Measurements from ENCODE around the gene GFAP. TPM values are rescaled to one million over a fixed set of nuclear protein-coding genes. Genes with fewer than 3 reads are reported as not detected.

GFAP gene
- total RNA-seq = not detected

GRCh38 chr17:44915321-44915726, at the start of gene GFAP:
TSS of gene GFAP (minus strand) at chr17:44915500. CDS start at chr17:44915486, 14 bp downstream.
- 61% methylated on average over 4 of the region's 17 CpGs; no CpG with 5 or more reads in 1 of the 2 donors for WGBS, 2 donors
- peaks cover 28 to 53% (median 33%) of the 10 kb centered on the region in 3 donors for H3K4me1 ChIP-seq
- H3K4me3 ChIP-seq = no peak within 1 kb of the TSS
- H3K27me3 ChIP-seq = peaks cover 0 to 34% (median 0%) of the 10 kb centered on the region in 4 donors
- no peaks in the 10 kb centered on the region for H3K9me3 ChIP-seq
- intact Hi-C loops (cut with DNase I) = no loop called here
- no peaks in the 10 kb centered on the region for H3K36me3 ChIP-seq
- peak within 1 kb of the TSS in 3 of 4 donors; percentile 58 to 77 (median 64) for H3K27ac ChIP-seq
- DNase-seq = no peak
- TF ChIP-seq CTCF (IDR thresholded peaks at IDR 0.05) (no peak), POLR2A (IDR thresholded peaks at IDR 0.05) (no peak)

- WGBS, 2 donors = 80% methylated on average over 5 to 6 of the region's 7 CpGs
- Histone ChIP-seq H3K36me3 (no peaks in the 10 kb centered on the region), H3K9me3 (no peaks in the 10 kb centered on the region), H3K27me3 (peaks cover 3 to 93% (median 14%) of the 10 kb centered on the region in 4 donors), H3K27ac (no peak overlapping the region), H3K4me3 (no peak overlapping the region), H3K4me1 (peaks cover 10 to 22% (median 11%) of the 10 kb centered on the region in 3 donors)
- DNase-seq = no peak
- TF ChIP-seq POLR2A (IDR thresholded peaks at IDR 0.05) (no peak), CTCF (IDR thresholded peaks at IDR 0.05) (no peak)
- intact Hi-C loops (cut with DNase I) = no loop called here
These were observed 46.6 kb upstream of the GFAP start for GRCh38 chr17:44961921-44962350.

- intact Hi-C loops (cut with DNase I) = no loop called here
- Histone ChIP-seq H3K27ac (no peak overlapping the region), H3K36me3 (no peaks in the 10 kb centered on the region), H3K27me3 (peaks cover 0 to 92% (median 4%) of the 10 kb centered on the region in 4 donors), H3K9me3 (no peaks in the 10 kb centered on the region), H3K4me1 (peaks cover 8 to 13% (median 10%) of the 10 kb centered on the region in 3 donors), H3K4me3 (no peak overlapping the region)
- TF ChIP-seq POLR2A (IDR thresholded peaks at IDR 0.05) (no peak), CTCF (IDR thresholded peaks at IDR 0.05) (no peak)
- no peak for DNase-seq
- 20 to 65% methylated on average over 1 to 2 of the region's 2 CpGs for WGBS, 2 donors
These were observed 45.4 kb upstream of the GFAP start for GRCh38 chr17:44960691-44961090.

- Histone ChIP-seq H3K4me3 (peak overlapping the region in 2 of 4 donors; percentile 12 to 25), H3K36me3 (no peaks in the 10 kb centered on the region), H3K9me3 (no peaks in the 10 kb centered on the region), H3K27me3 (peaks cover 0 to 87% (median 0%) of the 10 kb centered on the region in 4 donors), H3K27ac (no peak overlapping the region), H3K4me1 (peaks cover 8 to 13% (median 10%) of the 10 kb centered on the region in 3 donors)
- WGBS, 2 donors = 4 to 57% methylated on average over 4 to 12 of the region's 56 CpGs
- TF ChIP-seq CTCF (IDR thresholded peaks at IDR 0.05) (no peak), POLR2A (IDR thresholded peaks at IDR 0.05) (no peak)
- no peak for DNase-seq
- intact Hi-C loops (cut with DNase I) = no loop called here
These were observed 44.7 kb upstream of the GFAP start for GRCh38 chr17:44959821-44960531.
